ENCODE data around the gene C17orf78.
"Not testable (repeated sequence)": the region's sequence is repeated elsewhere in the genome, so short reads cannot be mapped to it uniquely, and the experiment has no call there.

DNA sequence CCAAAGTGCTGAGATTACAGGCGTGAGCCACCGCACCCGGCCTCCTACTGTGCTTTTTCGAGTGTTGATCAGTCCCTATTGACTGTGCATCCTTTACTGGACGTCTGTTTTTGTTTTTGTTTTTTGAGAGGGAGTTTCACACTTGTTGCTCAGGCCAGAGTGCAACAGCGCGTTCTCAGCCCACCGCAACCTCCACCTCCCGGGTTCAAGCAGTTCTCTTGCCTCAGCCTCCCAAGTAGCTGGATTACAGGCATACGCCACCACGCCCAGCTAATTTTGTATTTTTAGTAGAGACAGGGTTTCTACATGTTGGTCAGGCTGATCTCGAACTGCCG lies 32.3 kb downstream of the C17orf78 start:
- TF ChIP-seq, protein P1, sequence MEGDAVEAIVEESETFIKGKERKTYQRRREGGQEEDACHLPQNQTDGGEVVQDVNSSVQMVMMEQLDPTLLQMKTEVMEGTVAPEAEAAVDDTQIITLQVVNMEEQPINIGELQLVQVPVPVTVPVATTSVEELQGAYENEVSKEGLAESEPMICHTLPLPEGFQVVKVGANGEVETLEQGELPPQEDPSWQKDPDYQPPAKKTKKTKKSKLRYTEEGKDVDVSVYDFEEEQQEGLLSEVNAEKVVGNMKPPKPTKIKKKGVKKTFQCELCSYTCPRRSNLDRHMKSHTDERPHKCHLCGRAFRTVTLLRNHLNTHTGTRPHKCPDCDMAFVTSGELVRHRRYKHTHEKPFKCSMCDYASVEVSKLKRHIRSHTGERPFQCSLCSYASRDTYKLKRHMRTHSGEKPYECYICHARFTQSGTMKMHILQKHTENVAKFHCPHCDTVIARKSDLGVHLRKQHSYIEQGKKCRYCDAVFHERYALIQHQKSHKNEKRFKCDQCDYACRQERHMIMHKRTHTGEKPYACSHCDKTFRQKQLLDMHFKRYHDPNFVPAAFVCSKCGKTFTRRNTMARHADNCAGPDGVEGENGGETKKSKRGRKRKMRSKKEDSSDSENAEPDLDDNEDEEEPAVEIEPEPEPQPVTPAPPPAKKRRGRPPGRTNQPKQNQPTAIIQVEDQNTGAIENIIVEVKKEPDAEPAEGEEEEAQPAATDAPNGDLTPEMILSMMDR (IDR thresholded peaks at IDR 0.05) = not testable (repeated sequence)
- not testable (repeated sequence) for TF ChIP-seq POLR2A (IDR thresholded peaks at IDR 0.05)
